ENCODE results near the gene POM121L2. TPM values are rescaled to one million over a fixed set of nuclear protein-coding genes. Genes with fewer than 3 reads are reported as not detected.
A peak's percentile ranks its signal among the peaks of the same experiment; 100 is the strongest.
"Not testable (repeated sequence)": the region's sequence is repeated elsewhere in the genome, so short reads cannot be mapped to it uniquely, and the experiment has no call there.

POM121L2 gene
- total RNA-seq, 2 donors from 2014 or later, result not detected

GRCh38 chr6:27287751-27288135, 24.3 kb downstream of the POM121L2 start:
- Mint-ChIP-seq H3K4me1 (ENCODE audit: low read depth in 2 of 2) (peaks cover 13% of the 10 kb centered on the region in 2 donors), H3K27ac (no peak overlapping the region), H3K36me3 (peaks cover 73% of the 10 kb centered on the region), H3K9me3 (peaks cover 21% of the 10 kb centered on the region), H3K27me3 (peaks cover 67 to 97% of the 10 kb centered on the region in 2 donors), H3K4me3 (no peak overlapping the region)
- DNase-seq (ENCODE audit: low spot score) (no peak), ATAC-seq (no peak)

GRCh38 chr6:27286141-27286540, 25.9 kb downstream of the POM121L2 start:
- H3K9me3 Mint-ChIP-seq, result peaks cover 18% of the 10 kb centered on the region
- H3K27ac Mint-ChIP-seq, result no peak overlapping the region
- no peak overlapping the region for H3K4me3 Mint-ChIP-seq
- peaks cover 68 to 94% of the 10 kb centered on the region in 2 donors for H3K27me3 Mint-ChIP-seq
- peaks cover 66% of the 10 kb centered on the region for H3K36me3 Mint-ChIP-seq
- H3K4me1 Mint-ChIP-seq (ENCODE audit: low read depth in 2 of 2), result peaks cover 13% of the 10 kb centered on the region in 2 donors
- no peak for ATAC-seq
- DNase-seq (ENCODE audit: low spot score), result no peak

DNA sequence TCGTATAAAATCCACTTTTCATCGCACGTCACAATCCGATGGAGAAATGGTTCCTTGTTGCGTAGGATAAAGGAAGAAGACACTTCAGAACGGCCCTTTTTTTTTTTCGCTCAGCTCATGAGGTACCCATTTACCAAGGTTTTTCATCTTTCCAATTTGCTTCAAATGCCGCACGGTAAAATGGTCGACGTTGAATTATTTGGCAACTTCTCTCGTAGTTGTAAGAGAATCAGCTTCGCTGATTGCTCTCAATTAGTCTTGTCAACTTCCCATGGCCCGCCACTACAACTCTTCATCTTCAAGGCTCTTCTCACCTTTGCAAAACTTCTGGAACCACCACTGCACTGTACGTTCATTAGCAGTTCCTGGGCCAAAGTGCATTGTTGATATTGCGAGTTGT, 28.8 kb downstream of the POM121L2 start:
- Mint-ChIP-seq H3K36me3 (peaks cover 46% of the 10 kb centered on the region), H3K9me3 (peaks cover 10% of the 10 kb centered on the region)

GRCh38 chr6:27281569-27281968, 30.5 kb downstream of the POM121L2 start:
- Mint-ChIP-seq H3K36me3 (peaks cover 47% of the 10 kb centered on the region), H3K9me3 (peaks cover 10% of the 10 kb centered on the region), H3K4me3 (no peak overlapping the region), H3K27ac (no peak overlapping the region), H3K27me3 (peaks cover 60 to 81% of the 10 kb centered on the region in 2 donors), H3K4me1 (ENCODE audit: low read depth in 2 of 2) (no peaks in the 10 kb centered on the region)
- no peak for DNase-seq (ENCODE audit: low spot score)
- no peak for ATAC-seq

More for the DNA sequence above, 28.8 kb downstream of the POM121L2 start:
- peak overlapping the region; percentile 15 for H3K4me3 Mint-ChIP-seq
- peaks cover 58 to 87% of the 10 kb centered on the region in 2 donors for H3K27me3 Mint-ChIP-seq
- no peak for ATAC-seq
- peaks cover under 1 to 8% of the 10 kb centered on the region in 2 donors for H3K4me1 Mint-ChIP-seq (ENCODE audit: low read depth in 2 of 2)
- H3K27ac Mint-ChIP-seq, result no peak overlapping the region
- DNase-seq (ENCODE audit: low spot score), result no peak

- no peaks in the 10 kb centered on the region for H3K4me1 Mint-ChIP-seq (ENCODE audit: low read depth in 2 of 2)
- ATAC-seq, result no peak
- no peak overlapping the region for H3K27ac Mint-ChIP-seq
- no peak for DNase-seq (ENCODE audit: low spot score)
- H3K27me3 Mint-ChIP-seq, result peaks cover 59 to 81% of the 10 kb centered on the region in 2 donors
- peaks cover 47% of the 10 kb centered on the region for H3K36me3 Mint-ChIP-seq
- H3K9me3 Mint-ChIP-seq, result peaks cover 10% of the 10 kb centered on the region
- H3K4me3 Mint-ChIP-seq, result no peak overlapping the region
These were observed 31.0 kb downstream of the POM121L2 start for GRCh38 chr6:27281105-27281539.

DNA sequence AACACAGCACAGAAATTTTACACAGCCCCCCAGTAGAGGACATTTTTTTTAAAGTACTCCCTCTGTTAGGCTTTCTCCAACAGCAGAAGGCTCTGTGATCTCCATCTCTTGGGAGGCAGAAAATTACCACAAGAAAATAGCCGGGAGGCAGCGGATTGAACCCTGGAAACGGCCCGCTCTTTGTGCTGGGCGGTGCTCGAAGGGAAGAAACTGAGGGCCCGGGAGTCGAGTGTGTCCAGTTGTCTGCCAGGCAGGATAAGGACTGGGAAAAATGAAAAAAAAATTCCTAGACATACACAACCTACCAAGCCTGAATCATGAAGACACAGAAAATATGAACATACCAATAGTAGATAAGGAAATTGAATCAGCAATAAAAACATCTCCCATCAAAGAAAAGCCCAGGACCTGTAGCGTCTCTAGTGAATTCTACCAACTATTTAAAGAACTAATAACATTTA, 31.5 kb downstream of the POM121L2 start:
- ATAC-seq (no peak), DNase-seq (ENCODE audit: low spot score) (no peak)
- peak overlapping the region; percentile 41 for H3K4me3 Mint-ChIP-seq
- peaks cover 43% of the 10 kb centered on the region for H3K36me3 Mint-ChIP-seq
- peaks cover 7% of the 10 kb centered on the region for H3K9me3 Mint-ChIP-seq
- peak overlapping the region in 1 of 2 donors; percentile 65 for H3K27ac Mint-ChIP-seq
- H3K27me3 Mint-ChIP-seq, result peaks cover 56 to 81% of the 10 kb centered on the region in 2 donors
- no peaks in the 10 kb centered on the region for H3K4me1 Mint-ChIP-seq (ENCODE audit: low read depth in 2 of 2)

DNA sequence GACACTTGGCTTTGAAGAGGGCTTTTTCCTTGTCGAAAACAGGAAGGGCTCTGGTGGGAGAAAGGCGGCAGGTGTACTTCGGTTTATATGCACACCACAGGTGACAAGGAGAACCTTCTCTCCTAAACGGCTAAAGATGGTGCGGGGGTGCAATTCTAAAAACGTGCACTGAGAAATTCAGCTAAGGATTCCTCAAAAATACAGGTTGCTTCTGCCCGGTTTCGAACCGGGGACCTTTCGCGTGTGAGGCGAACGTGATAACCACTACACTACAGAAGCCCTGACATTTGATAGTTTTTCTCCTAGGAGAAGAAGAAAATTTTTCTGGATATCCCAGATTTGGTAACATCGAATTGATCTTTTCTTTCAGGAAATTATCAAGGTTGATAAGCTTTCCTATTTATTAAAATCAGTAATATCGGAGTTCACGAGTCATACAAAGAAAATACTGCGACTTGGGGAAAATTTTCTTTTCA, 32.0 kb downstream of the POM121L2 start:
- Mint-ChIP-seq H3K27me3 (peaks cover 52 to 78% of the 10 kb centered on the region in 2 donors), H3K4me1 (ENCODE audit: low read depth in 2 of 2) (no peaks in the 10 kb centered on the region), H3K4me3 (peak overlapping the region; percentile 41), H3K27ac (peak overlapping the region in 1 of 2 donors; percentile 65), H3K36me3 (peaks cover 39% of the 10 kb centered on the region), H3K9me3 (peaks cover 7% of the 10 kb centered on the region)
- ATAC-seq (no peak), DNase-seq (ENCODE audit: low spot score) (no peak)

DNA sequence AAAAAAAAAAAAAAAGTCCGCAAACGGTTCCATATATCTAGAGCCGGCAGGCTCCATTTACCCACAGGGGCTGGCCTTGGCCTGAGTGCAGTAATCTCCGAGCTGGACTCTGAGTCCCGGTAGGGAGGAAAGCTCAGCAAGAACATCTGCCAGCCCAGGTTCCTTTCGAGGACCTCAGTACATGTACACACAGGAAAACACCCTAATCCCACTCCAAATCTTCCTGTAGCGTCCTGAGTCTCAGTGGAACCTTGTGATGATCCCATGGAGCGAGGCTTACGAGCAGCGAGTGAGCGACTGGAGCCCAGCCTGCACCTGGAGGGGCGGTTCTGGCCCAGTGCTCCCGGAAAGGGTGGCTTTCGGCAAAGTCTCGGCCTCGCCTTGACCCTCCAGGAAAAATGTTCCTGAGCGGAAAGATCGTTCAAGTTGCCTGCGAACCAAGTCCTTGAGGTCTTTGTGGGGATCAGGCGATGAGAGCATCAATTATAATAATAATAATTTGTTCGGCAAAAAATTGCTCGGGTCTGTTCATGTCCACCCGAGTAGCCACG, 32.5 kb downstream of the POM121L2 start:
- ATAC-seq (no peak), DNase-seq (ENCODE audit: low spot score) (no peak)
- H3K4me1 Mint-ChIP-seq (ENCODE audit: low read depth in 2 of 2), result no peaks in the 10 kb centered on the region
- H3K9me3 Mint-ChIP-seq, result peaks cover 3% of the 10 kb centered on the region
- H3K27me3 Mint-ChIP-seq, result peaks cover 48 to 73% of the 10 kb centered on the region in 2 donors
- peak overlapping the region; percentile 41 for H3K4me3 Mint-ChIP-seq
- H3K36me3 Mint-ChIP-seq, result peaks cover 34% of the 10 kb centered on the region
- H3K27ac Mint-ChIP-seq, result peak overlapping the region in 1 of 2 donors; percentile 65

DNA sequence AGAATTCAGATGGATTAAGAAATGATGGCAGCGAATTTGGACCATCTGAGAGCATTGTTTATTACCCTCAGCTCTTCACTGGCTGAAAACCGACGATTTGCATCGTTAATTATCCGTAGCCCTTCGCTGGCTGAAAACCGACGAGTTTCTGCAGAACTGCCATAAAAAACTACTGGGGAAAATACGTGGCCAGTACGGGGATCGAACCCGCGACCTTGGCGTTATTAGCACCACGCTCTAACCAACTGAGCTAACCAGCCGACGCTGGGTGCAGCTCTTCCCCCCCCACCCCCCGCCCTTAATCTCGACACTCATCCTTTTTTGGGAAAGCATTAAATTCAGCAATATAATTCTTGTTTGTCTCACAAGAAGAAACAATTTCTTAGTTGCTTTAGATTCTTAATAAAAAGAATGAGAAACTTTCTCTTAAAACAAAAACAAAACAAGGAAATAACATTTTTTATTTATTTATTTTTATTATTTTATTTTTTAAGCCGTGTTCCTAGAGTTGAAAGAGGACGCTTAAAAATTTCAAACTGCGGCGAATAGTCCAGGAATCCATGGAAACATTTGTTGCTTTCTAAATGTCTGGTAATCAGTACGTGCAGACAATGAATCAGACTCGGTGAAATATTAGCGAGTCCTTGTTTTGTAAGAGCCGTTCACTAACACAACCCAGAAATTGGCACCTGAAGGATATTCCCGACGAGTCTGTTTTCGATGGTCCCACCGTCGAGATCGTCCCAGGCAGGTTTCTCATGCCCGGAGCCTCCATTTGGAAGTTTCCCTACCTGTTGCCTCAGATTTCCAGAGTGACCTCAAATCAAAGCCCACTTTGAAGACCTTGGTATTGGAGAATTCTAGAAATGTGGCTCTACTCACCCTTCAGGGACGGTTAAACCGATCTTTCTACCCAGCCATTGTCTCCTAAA, 36.8 kb downstream of the POM121L2 start:
- DNase-seq (ENCODE audit: low spot score) (no peak), ATAC-seq (no peak)
- H3K9me3 Mint-ChIP-seq, result no peaks in the 10 kb centered on the region
- H3K27me3 Mint-ChIP-seq, result peaks cover 42 to 57% of the 10 kb centered on the region in 2 donors
- no peak overlapping the region for H3K4me3 Mint-ChIP-seq
- no peaks in the 10 kb centered on the region for H3K4me1 Mint-ChIP-seq (ENCODE audit: low read depth in 2 of 2)
- H3K36me3 Mint-ChIP-seq, result peaks cover 16% of the 10 kb centered on the region
- no peak overlapping the region for H3K27ac Mint-ChIP-seq

DNA sequence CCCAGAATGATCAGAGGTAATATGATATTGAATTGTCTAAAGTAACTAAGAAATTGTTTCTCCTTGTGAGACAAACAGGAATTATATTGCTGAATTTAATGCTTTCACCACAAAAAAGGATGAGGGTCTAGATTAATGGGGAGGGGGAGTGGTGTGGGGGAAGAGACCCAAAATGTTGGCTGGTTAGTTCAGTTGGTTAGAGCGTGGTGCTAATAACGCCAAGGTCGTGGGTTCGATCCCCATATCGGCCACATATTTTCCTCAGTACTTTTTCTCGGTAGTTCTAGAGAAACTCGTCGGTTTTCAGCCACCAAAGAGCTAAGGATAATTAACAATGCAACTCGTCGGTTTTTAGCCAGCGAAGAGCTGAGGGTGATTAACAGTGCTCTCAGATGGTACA, 38.3 kb downstream of the POM121L2 start:
- peaks cover 41 to 57% of the 10 kb centered on the region in 2 donors for H3K27me3 Mint-ChIP-seq

GRCh38 chr6:27268803-27269202, 43.3 kb downstream of the POM121L2 start:
- peaks cover 29 to 37% of the 10 kb centered on the region in 2 donors for H3K27me3 Mint-ChIP-seq
- no peak for ATAC-seq

More for the DNA sequence above, 38.3 kb downstream of the POM121L2 start:
- Mint-ChIP-seq H3K9me3 (no peaks in the 10 kb centered on the region), H3K36me3 (peaks cover 16% of the 10 kb centered on the region), H3K27ac (no peak overlapping the region), H3K4me1 (ENCODE audit: low read depth in 2 of 2) (no peaks in the 10 kb centered on the region), H3K4me3 (no peak overlapping the region)
- DNase-seq (ENCODE audit: low spot score) (no peak), ATAC-seq (no peak)

GRCh38 chr6:27267857-27268434, 44.1 kb downstream of the POM121L2 start:
- ATAC-seq (no peak), DNase-seq (ENCODE audit: low spot score) (no peak)
- Mint-ChIP-seq H3K4me3 (no peak overlapping the region), H3K27me3 (peaks cover 25 to 36% of the 10 kb centered on the region in 2 donors), H3K9me3 (no peaks in the 10 kb centered on the region), H3K36me3 (no peaks in the 10 kb centered on the region), H3K27ac (no peak overlapping the region), H3K4me1 (ENCODE audit: low read depth in 2 of 2) (no peaks in the 10 kb centered on the region)

More at GRCh38 chr6:27268803-27269202, 43.3 kb downstream of the POM121L2 start:
- no peak for DNase-seq (ENCODE audit: low spot score)
- H3K4me1 Mint-ChIP-seq (ENCODE audit: low read depth in 2 of 2), result no peaks in the 10 kb centered on the region
- H3K4me3 Mint-ChIP-seq, result no peak overlapping the region
- H3K36me3 Mint-ChIP-seq, result no peaks in the 10 kb centered on the region
- H3K27ac Mint-ChIP-seq, result no peak overlapping the region
- H3K9me3 Mint-ChIP-seq, result no peaks in the 10 kb centered on the region

- ATAC-seq; H3K4me1 Mint-ChIP-seq (ENCODE audit: low read depth in 2 of 2); H3K27ac Mint-ChIP-seq; H3K36me3 Mint-ChIP-seq; H3K4me3 Mint-ChIP-seq; H3K9me3 Mint-ChIP-seq; DNase-seq (ENCODE audit: low spot score): not testable (repeated sequence)
- H3K27me3 Mint-ChIP-seq, result peaks cover 21 to 36% of the 10 kb centered on the region in 2 donors
These were observed 45.1 kb downstream of the POM121L2 start for GRCh38 chr6:27267003-27267402.

Data from natural killer cell treated with Interleukin-12 subunit alpha and Interleukin-12 subunit beta and Interleukin-15 and Interleukin-18, amount 100 ng/mL, for 72 hours (primary cell).